H1 (cell line): Measurements from ENCODE around the gene CRY1. TPM values are rescaled to one million over a fixed set of nuclear protein-coding genes. Genes with fewer than 3 reads are reported as not detected.

Source experiments
- CTCF ChIA-PET: fragments of 300-600 bp; sonication (Branson Sonifier 250); formaldehyde crosslinking; loops from one replicate; lab custom pipeline; 2021; ENCODE audit not compliant: partially characterized antibody; lab: Charles Lee
- POLR2A ChIA-PET: fragments of 300-600 bp; sonication (Branson Sonifier 250); formaldehyde crosslinking; loops from one replicate; lab custom pipeline; 2021; ENCODE audit warnings: inconsistent platforms; ENCODE audit not compliant: partially characterized antibody; lab: Charles Lee
- DNase-seq, 2 experiments: peaks; one replicate each; pipeline versions ENCODE4 v3.0.0 to v3.0.0-alpha.2; 2010 to 2022; ENCODE audit warnings: low spot score in 2 of 2, low read depth in 1 of 2, mixed read lengths in 1 of 2
- FAIRE-seq: peaks from 2 replicates; lab custom pipeline; 2011; peaks lifted over from hg19 to GRCh38; lab: Jason Lieb, UNC
- H2AFZ ChIP-seq: 2 replicates; pipeline ENCODE4 v1.8.1; 2012; ENCODE audit warnings: low read length, inconsistent platforms
- H2AK5ac ChIP-seq: 2 replicates; pipeline ENCODE4 v1.6.1; 2013; ENCODE audit warnings: low read depth, low read length
- H2BK120ac ChIP-seq: replicated peaks from 2 replicates; pipeline ENCODE3; 2013; ENCODE audit warnings: low read depth, low read length, inconsistent platforms
- H2BK12ac ChIP-seq: 2 replicates; pipeline ENCODE4 v1.6.1; 2013; ENCODE audit warnings: low read depth, low read length
- H2BK15ac ChIP-seq: 2 replicates; pipeline ENCODE4 v1.6.1; 2013; ENCODE audit warnings: low read length
- H2BK20ac ChIP-seq: 2 replicates; pipeline ENCODE4 v1.6.1; 2013; ENCODE audit warnings: low read length
- H2BK5ac ChIP-seq: 2 replicates; pipeline ENCODE4 v1.6.1; 2013; ENCODE audit warnings: low read depth, low read length
- H3K14ac ChIP-seq: 2 replicates; pipeline ENCODE4 v1.6.1; 2013; ENCODE audit warnings: inconsistent platforms; ENCODE audit not compliant: insufficient read length
- H3K18ac ChIP-seq: 2 replicates; pipeline ENCODE4 v1.6.1; 2013; ENCODE audit warnings: low read length; ENCODE audit errors: extremely low read depth
- H3K23ac ChIP-seq: 2 replicates; pipeline ENCODE4 v1.6.1; 2013; ENCODE audit warnings: inconsistent platforms; ENCODE audit not compliant: insufficient read length
- H3K23me2 ChIP-seq: 2 replicates; pipeline ENCODE4 v1.6.1; 2013; ENCODE audit warnings: low read depth, low read length
- H3K27ac ChIP-seq: 2 replicates; pipeline ENCODE4 v1.6.1; 2011; ENCODE audit warnings: low read depth, low read length, inconsistent platforms
- H3K27me3 ChIP-seq, 4 experiments: replicated peaks in 1 of 4; 1 replicate in 1 of 4; 2 replicates in 3 of 4; pipeline versions ENCODE4 v1.6.1 to v1.8.1; 2011 to 2013; ENCODE audit warnings: low read length in 3 of 4, mild to moderate bottlenecking in 3 of 4, inconsistent platforms in 2 of 4, mixed read lengths in 2 of 4, moderate library complexity in 1 of 4; ENCODE audit not compliant: control insufficient read depth in 3 of 4, insufficient read depth in 3 of 4; ENCODE audit errors: extremely low read depth in 1 of 4
- H3K36me3 ChIP-seq, 4 experiments: 2 replicates each; pipeline versions ENCODE4 v1.6.1 to v1.8.1; 2011 to 2013; ENCODE audit warnings: mild to moderate bottlenecking in 4 of 4, low read length in 3 of 4, moderate library complexity in 2 of 4, control low read depth in 1 of 4, inconsistent platforms in 1 of 4; ENCODE audit not compliant: insufficient read depth in 4 of 4, control insufficient read depth in 2 of 4
- H3K4ac ChIP-seq: replicated peaks from 2 replicates; pipeline ENCODE3; 2013; ENCODE audit warnings: low read length, low read depth, mixed read lengths, inconsistent platforms; ENCODE audit not compliant: insufficient read length
- H3K4me1 ChIP-seq, 4 experiments: replicated peaks in 1 of 4; 1 replicate in 1 of 4; 2 replicates in 3 of 4; pipeline versions ENCODE4 v1.6.1 to v1.8.1; 2011 to 2013; ENCODE audit warnings: low read length in 3 of 4, inconsistent platforms in 2 of 4, mixed read lengths in 1 of 4; ENCODE audit not compliant: insufficient read depth in 4 of 4, control insufficient read depth in 3 of 4
- H3K4me2 ChIP-seq, 2 experiments: 2 replicates each; pipeline versions ENCODE4 v1.6.1 to v1.8.1; 2011 to 2013; ENCODE audit warnings: low read depth in 2 of 2, low read length in 2 of 2, control low read depth in 1 of 2, inconsistent platforms in 1 of 2, mild to moderate bottlenecking in 1 of 2; ENCODE audit not compliant: insufficient read depth in 1 of 2
- H3K4me3 ChIP-seq, 4 experiments: fragments of 200-600, 300-600 bp in 1 of 4; sonication (generic), shearing (Covaris generic), sonication (Bioruptor Twin) in 1 of 4; 2 replicates each; pipeline versions ENCODE4 v1.5.1 to v1.8.1; 2011 to 2016; ENCODE audit warnings: low read length in 4 of 4, low read depth in 3 of 4, control low read depth in 2 of 4, inconsistent platforms in 2 of 4, mild to moderate bottlenecking in 2 of 4, mixed read lengths in 1 of 4, moderate library complexity in 1 of 4; ENCODE audit not compliant: insufficient read depth in 2 of 4; ENCODE audit errors: extremely low read depth in 1 of 4
- H3K56ac ChIP-seq: replicated peaks from 2 replicates; pipeline ENCODE3; 2013; ENCODE audit warnings: low read depth, mild to moderate bottlenecking, mixed read lengths, low read length, inconsistent platforms; ENCODE audit not compliant: insufficient read length
- H3K79me1 ChIP-seq: 2 replicates; pipeline ENCODE4 v1.6.1; 2013; ENCODE audit warnings: low read depth, low read length, control low read depth
- H3K79me2 ChIP-seq, 2 experiments: 2 replicates each; pipeline versions ENCODE4 v1.6.1 to v1.8.1; 2012 to 2013; ENCODE audit warnings: low read length in 2 of 2, mild to moderate bottlenecking in 2 of 2, inconsistent platforms in 1 of 2; ENCODE audit not compliant: insufficient read depth in 2 of 2, control insufficient read depth in 1 of 2
- H3K9ac ChIP-seq, 4 experiments: replicated peaks in 1 of 4; 1 replicate in 1 of 4; 2 replicates in 3 of 4; pipeline versions ENCODE4 v1.6.1 to v1.8.1; 2011 to 2013; ENCODE audit warnings: low read depth in 3 of 4, low read length in 3 of 4, control low read depth in 2 of 4, mild to moderate bottlenecking in 2 of 4, moderate library complexity in 2 of 4, inconsistent platforms in 1 of 4; ENCODE audit errors: extremely low read depth in 1 of 4
- H3K9me3 ChIP-seq, 2 experiments: 2 replicates each; pipeline versions ENCODE4 v1.6.1 to v1.8.1; 2012 to 2013; ENCODE audit warnings: mild to moderate bottlenecking in 2 of 2, moderate library complexity in 2 of 2, control low read depth in 1 of 2, inconsistent platforms in 1 of 2, low read depth in 1 of 2, low read length in 1 of 2, mixed read lengths in 1 of 2; ENCODE audit not compliant: insufficient read depth in 2 of 2
- H4K20me1 ChIP-seq, 2 experiments: replicated peaks in 1 of 2; 2 replicates each; pipeline versions ENCODE3 to v1.8.1; 2011 to 2013; ENCODE audit warnings: inconsistent platforms in 2 of 2, low read length in 2 of 2, mild to moderate bottlenecking in 1 of 2; ENCODE audit not compliant: insufficient read depth in 2 of 2, control insufficient read depth in 1 of 2
- H4K5ac ChIP-seq: 2 replicates; pipeline ENCODE4 v1.6.1; 2013; ENCODE audit warnings: low read length, low read depth, mixed read lengths, inconsistent platforms; ENCODE audit not compliant: insufficient read length
- H4K8ac ChIP-seq: 2 replicates; pipeline ENCODE4 v1.8.0; 2013; ENCODE audit warnings: mild to moderate bottlenecking, moderate library complexity, low read length, inconsistent platforms; ENCODE audit not compliant: insufficient read depth; ENCODE audit errors: extremely low read depth
- H4K91ac ChIP-seq: replicated peaks from 2 replicates; pipeline ENCODE3; 2013; ENCODE audit warnings: low read length, mixed read lengths, inconsistent platforms; ENCODE audit not compliant: insufficient read length
- BCL11A ChIP-seq, 2 experiments: IDR thresholded peaks; one replicate each; pipeline ENCODE4 v1.6.1; 2011; ENCODE audit warnings: low read depth in 2 of 2, low read length in 2 of 2, mild to moderate bottlenecking in 2 of 2
- CBX5 ChIP-seq: fragments of 300-800, 300-1000 bp; sonication (generic); IDR thresholded peaks from 2 replicates; pipeline ENCODE4 v1.7.1; 2016; ENCODE audit warnings: antibody characterized with exemption, low read length, low read depth
- EP300 ChIP-seq, 2 experiments: IDR thresholded peaks; 1 replicate in 1 of 2; 2 replicates in 1 of 2; pipeline ENCODE4 v1.6.1; 2011 to 2012; ENCODE audit warnings: low read depth in 2 of 2, low read length in 2 of 2, mild to moderate bottlenecking in 2 of 2, borderline replicate concordance in 1 of 2, inconsistent platforms in 1 of 2, moderate library complexity in 1 of 2
- JUN ChIP-seq: IDR thresholded peaks from 2 replicates; pipeline ENCODE4 v1.6.1; 2011; ENCODE audit warnings: low read depth, mild to moderate bottlenecking, improper control_type of control experiment, low read length
- RAD21 ChIP-seq, 2 experiments: IDR thresholded peaks in 1 of 2; conservative IDR thresholded peaks in 1 of 2; 2 replicates each; pipeline ENCODE4 v1.6.1; 2011; ENCODE audit warnings: low read depth in 2 of 2, low read length in 2 of 2, improper control_type of control experiment in 1 of 2, inconsistent platforms in 1 of 2, mild to moderate bottlenecking in 1 of 2, moderate library complexity in 1 of 2
- SAP30 ChIP-seq: fragments of 300-600 bp; sonication (generic); IDR thresholded peaks from 2 replicates; pipeline ENCODE4 v1.7.1; 2012; ENCODE audit warnings: low read length, moderate library complexity, mild to moderate bottlenecking, inconsistent platforms; ENCODE audit not compliant: insufficient read depth, insufficient replicate concordance
- SIN3A ChIP-seq, 2 experiments: IDR thresholded peaks in 1 of 2; conservative IDR thresholded peaks in 1 of 2; 2 replicates each; pipeline ENCODE4 v1.6.1; 2011 to 2012; ENCODE audit warnings: low read length in 2 of 2, improper control_type of control experiment in 1 of 2, low read depth in 1 of 2, mild to moderate bottlenecking in 1 of 2
- USF2 ChIP-seq: IDR thresholded peaks from 2 replicates; pipeline ENCODE4 v1.6.1; 2011; ENCODE audit warnings: low read length, improper control_type of control experiment
- WGBS, 2 experiments: shearing (Covaris generic) in 1 of 2; methylation state at CpG; one replicate each; pipeline versions ENCODE4 v1.1.6 to v1.1.7; 2013 to 2015; ENCODE audit warnings: low lambda C conversion rate in 2 of 2, mixed read lengths in 2 of 2, inconsistent platforms in 1 of 2, low coverage in 1 of 2, missing lambda C conversion rate in 1 of 2; ENCODE audit not compliant: insufficient replicate concordance in 2 of 2, insufficient coverage in 1 of 2, insufficient read length in 1 of 2; ENCODE audit errors: extremely low coverage in 1 of 2, missing lambda C conversion rate in 1 of 2; 5-methylcytosine and 5-hydroxymethylcytosine counted together
- polyA plus RNA-seq, 7 experiments: library from polyadenylated mRNA; depleted of rRNA in 3 of 7; stranded (reverse) in 5 of 7; unstranded in 2 of 7; fragments of >200 nt in 5 of 7; fragments of 200-250 nt in 2 of 7; gene quantifications; 1 replicate in 5 of 7; 2 replicates in 1 of 7; 4 replicates in 1 of 7; pipeline versions ENCODE4 v1.2.1 to v1.2.3, GENCODE V29; 2011 to 2013; ENCODE audit warnings: missing spikeins in 2 of 7, mixed read lengths in 2 of 7
- total RNA-seq: library from RNA; stranded (reverse); fragmentation: NEBNext Ultra II Directional; extraction: Animal tissue kit (Norgen Biotek cat#: 25700); gene quantifications from 2 replicates; pipeline ENCODE4 v1.2.1, GENCODE V29; 2021

CRY1 gene
- total and polyA plus RNA-seq, 2 of the 8 experiments (the other 6 are each of a cell fraction or from before 2014, with no cell fraction given): 13.6 to 25.1 TPM

- peak within 1 kb of the TSS; percentile 39; the same call in 1 of the 2 replicates for H3K18ac ChIP-seq
- peak within 1 kb of the TSS; percentile 74 to 86 (median 86) for H3K4me3 ChIP-seq
- no peak within 1 kb of the TSS; the same call in 1 of the 2 replicates for H2BK5ac ChIP-seq
- no peak within 1 kb of the TSS for H3K14ac ChIP-seq
- H2BK20ac ChIP-seq: no peak within 1 kb of the TSS
- peak within 1 kb of the TSS; percentile 33; the same call in 1 of the 2 replicates for H3K27ac ChIP-seq
- H2BK120ac ChIP-seq: no peak within 1 kb of the TSS
- H3K9me3 ChIP-seq: no peaks in the 10 kb centered on the region
- CTCF ChIA-PET: interaction anchor here (1.1 to 1.3 kb wide), 3 partner anchors 104 to 635 kb away, joined by 3 to 6 read pairs (median 3); no protein-coding TSS in a partner anchor
- no peak within 1 kb of the TSS for H4K5ac ChIP-seq
- no peak within 1 kb of the TSS for H2BK15ac ChIP-seq
- peaks cover 4% of the 10 kb centered on the region; the same call in 1 of the 2 replicates for H3K23me2 ChIP-seq
- no peak within 1 kb of the TSS for H3K23ac ChIP-seq
- no peak within 1 kb of the TSS for H3K56ac ChIP-seq
- H4K91ac ChIP-seq: no peak within 1 kb of the TSS
- H2AK5ac ChIP-seq: no peak within 1 kb of the TSS
- no peaks in the 10 kb centered on the region for H3K79me1 ChIP-seq
- DNase-seq (peak; percentile 77 to 85), FAIRE-seq (no peak)
- POLR2A ChIA-PET: interaction anchor here (0.8 to 1.4 kb wide), 4 partner anchors 10 to 31 kb away, joined by 3 to 11 read pairs (median 4); partner anchors contain the start of gene TMEM263
- no peak within 1 kb of the TSS for H3K4ac ChIP-seq
- H4K8ac ChIP-seq: no peak within 1 kb of the TSS; the same call in 1 of the 2 replicates
- H3K4me2 ChIP-seq: peak within 1 kb of the TSS; percentile 65 to 82
- H2AFZ ChIP-seq: peak within 1 kb of the TSS; percentile 88
- peak within 1 kb of the TSS; percentile 59 to 65 (median 63) for H3K9ac ChIP-seq
- H4K20me1 ChIP-seq: no peaks in the 10 kb centered on the region
- H3K4me1 ChIP-seq: peaks cover 2 to 10% (median 6%) of the 10 kb centered on the region in 4 experiments
- H3K79me2 ChIP-seq: no peaks in the 10 kb centered on the region
- H3K27me3 ChIP-seq: no peaks in the 10 kb centered on the region; a peak in 1 of 7 replicates
- H3K36me3 ChIP-seq: peaks cover 0 to 4% (median 0%) of the 10 kb centered on the region in 4 experiments; a peak in 2 of 8 replicates
- no peak within 1 kb of the TSS for H2BK12ac ChIP-seq
- WGBS, 2 experiments: 4% methylated on average over 37 of the region's 50 CpGs; no CpG with 5 or more reads in 1 of the 2 experiments
- TF ChIP-seq SIN3A (conservative IDR thresholded peaks at IDR 0.05 in 1 of 2, IDR thresholded peaks at IDR 0.05 in 1 of 2; ENCODE audit: low read depth in 1 of 2, low read length in 2 of 2) (0 out of 4 replicates have a peak, but pooled peaks of 1 of the 2 experiments have one; percentile 9), RAD21 (IDR thresholded peaks at IDR 0.05 in 1 of 2, conservative IDR thresholded peaks at IDR 0.05 in 1 of 2; ENCODE audit: low read depth in 2 of 2, low read length in 2 of 2) (no peak), CBX5 (no peak), SAP30 (no peak), EP300 (IDR thresholded peaks at IDR 0.05; ENCODE audit: borderline replicate concordance in 1 of 2, low read depth in 2 of 2, low read length in 2 of 2) (no peak), BCL11A (IDR thresholded peaks at IDR 0.05; ENCODE audit: low read depth in 2 of 2, low read length in 2 of 2) (no peak), USF2 (0 out of 2 replicates have a peak, but pooled peaks have one; percentile 29), JUN (no peak)
These were observed 106.5 kb downstream of the CRY1 start, which contains the start of gene MTERF2 for GRCh38 chr12:106986625-106987389. TSS of gene MTERF2 (minus strand) at chr12:106987146. CDS start at chr12:106978714, 8,432 bp downstream.
